T-helper 2 cell (primary cell): ENCODE measurements around the gene TMEM212.
A peak's percentile ranks its signal among the peaks of the same experiment; 100 is the strongest.
"Not testable (repeated sequence)": the region's sequence is repeated elsewhere in the genome, so short reads cannot be mapped to it uniquely, and the experiment has no call there.

Experiments used
- DNase-seq, 5 experiments: peaks; one replicate each; pipeline versions ENCODE4 v3.0.0 to v3.0.0-alpha.2; 2012 to 2022

The TMEM212 gene

DNA sequence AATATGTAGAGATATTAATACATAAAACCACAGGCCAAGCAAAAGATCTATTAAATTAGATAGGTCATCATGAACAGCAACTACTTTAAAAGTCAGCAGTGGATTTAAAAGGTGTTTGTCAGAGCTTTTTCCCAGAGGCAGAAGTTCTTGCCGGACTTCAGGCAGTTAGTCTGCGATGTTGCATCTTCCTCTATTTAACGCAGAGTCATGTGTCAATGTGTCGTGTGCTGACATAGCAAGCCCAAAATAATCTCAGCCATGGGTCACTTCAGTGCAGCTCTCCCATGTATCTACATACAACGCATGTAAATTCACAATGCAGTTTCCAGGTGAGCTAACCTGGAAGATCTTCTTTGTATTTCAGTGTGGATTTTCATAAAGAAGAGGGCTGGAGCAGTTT is 8.0 kb upstream of the TMEM212 start:
- DNase-seq: no peak

- DNase-seq: no peak
Observed at GRCh38 chr3:171835613-171836012, 7.5 kb upstream of the TMEM212 start.

DNA sequence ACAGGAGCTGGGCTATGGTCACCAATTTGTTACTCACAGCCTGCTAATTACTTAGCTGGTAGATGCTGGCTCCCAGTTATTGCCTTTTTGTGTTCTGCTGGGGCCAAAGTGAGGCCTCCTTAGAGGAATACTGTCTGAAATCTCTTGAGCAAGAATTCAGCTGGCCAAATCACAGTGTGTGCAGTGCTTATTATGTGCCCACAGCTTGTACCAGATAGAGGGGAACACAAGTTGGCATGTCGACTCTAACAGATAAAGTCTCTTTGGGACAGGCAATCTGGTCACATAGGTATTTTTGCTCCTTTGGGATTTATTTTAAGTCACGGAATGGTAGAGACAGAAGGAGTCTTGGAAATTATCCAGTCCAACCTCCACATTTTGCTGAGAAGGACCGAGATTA is 6.3 kb upstream of the TMEM212 start:
- no peak for DNase-seq

- DNase-seq: no peak
Observed at GRCh38 chr3:171837698-171838097, 5.5 kb upstream of the TMEM212 start.

- DNase-seq: no peak
Observed at GRCh38 chr3:171838218-171838720, 4.9 kb upstream of the TMEM212 start.

DNA sequence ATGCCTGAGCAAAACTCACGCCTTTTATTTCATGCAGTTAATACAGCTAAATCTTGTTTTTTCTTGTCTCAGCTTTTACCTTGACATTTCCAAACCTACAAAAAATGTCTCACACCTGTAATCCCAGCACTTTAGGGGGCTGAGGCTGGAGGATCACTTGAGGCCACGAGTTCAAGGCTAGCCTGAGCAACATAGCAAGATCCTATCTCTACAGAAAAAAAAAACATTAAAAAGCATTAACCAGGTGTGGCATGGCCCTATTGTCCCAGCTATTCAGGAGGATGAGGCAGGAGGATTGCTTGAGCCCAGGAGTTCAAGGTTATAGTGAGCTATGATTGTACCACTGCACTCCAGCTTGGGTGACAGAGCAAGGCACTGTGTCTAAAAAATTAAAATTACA is 3.9 kb upstream of the TMEM212 start:
- DNase-seq: no peak

DNA sequence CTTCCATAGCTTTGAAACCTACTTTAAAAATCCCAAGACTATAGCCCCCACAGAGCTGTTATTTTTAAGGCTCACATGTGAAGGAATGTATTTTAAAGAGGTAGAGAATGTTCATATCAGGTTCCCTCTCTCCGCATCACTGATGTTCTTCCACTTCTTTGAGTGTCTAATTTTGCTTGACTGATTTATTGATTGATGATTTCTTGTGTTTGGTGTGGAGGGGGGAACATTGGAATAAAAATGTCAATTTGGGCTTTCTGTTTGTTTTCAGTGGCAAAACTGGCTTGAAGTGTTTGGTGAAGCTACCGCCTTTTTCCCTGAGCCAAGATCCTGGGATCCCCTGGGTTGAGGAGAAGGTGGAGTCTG is 2.7 kb upstream of the TMEM212 start:
- DNase-seq: no peak

GRCh38 chr3:171840811-171841619 is 2.1 kb upstream of the TMEM212 start:
- no peak for DNase-seq

- no peak for DNase-seq
Observed at GRCh38 chr3:171841620-171842000, 1.5 kb upstream of the TMEM212 start.

DNA sequence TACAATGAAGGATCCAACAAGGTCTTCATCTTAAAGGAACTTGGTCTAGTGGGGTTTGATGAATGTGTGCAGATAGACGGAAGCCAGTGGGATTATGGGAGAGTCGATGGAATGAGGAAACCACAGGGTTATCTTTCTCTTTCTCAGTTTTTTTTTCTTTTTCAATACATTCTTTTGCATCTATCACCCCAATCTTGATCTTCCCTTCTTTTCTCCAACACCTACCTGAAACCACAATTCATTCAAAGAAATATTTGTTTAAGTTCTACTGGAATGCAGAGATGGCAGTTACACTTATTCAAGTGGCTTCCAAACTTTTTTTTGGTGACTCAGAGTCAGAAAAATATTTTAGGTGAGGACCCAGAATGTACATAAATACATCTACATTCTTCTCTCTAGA is 1.7 kb downstream of the TMEM212 start:
- no peak for DNase-seq

GRCh38 chr3:171845481-171846284 is 2.5 kb downstream of the TMEM212 start:
- DNase-seq: no peak

DNA sequence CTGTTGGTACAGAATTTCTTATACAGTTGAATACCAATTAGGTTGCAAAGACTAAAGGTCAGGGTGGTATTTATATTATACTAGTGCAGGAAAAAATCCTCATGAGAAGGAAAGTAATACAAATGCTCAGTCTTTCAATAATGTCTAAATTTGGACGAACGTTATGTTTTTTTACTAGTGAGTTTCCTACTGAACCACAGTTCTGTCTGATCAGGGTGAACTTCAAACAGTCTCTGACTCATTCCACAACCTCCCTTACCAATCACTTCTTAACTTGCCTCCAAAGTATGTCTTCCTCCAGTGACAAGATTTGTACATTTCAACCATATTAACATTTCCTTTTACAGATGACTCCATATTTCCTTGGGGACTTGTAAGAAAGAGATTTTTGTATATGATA is 3.4 kb downstream of the TMEM212 start:
- peak in 1 of 5 experiments; percentile 91 for DNase-seq

- DNase-seq: no peak
Observed at GRCh38 chr3:171847133-171847532, 4.0 kb downstream of the TMEM212 start.

GRCh38 chr3:171847595-171848259 is 4.6 kb downstream of the TMEM212 start:
- no peak for DNase-seq

DNA sequence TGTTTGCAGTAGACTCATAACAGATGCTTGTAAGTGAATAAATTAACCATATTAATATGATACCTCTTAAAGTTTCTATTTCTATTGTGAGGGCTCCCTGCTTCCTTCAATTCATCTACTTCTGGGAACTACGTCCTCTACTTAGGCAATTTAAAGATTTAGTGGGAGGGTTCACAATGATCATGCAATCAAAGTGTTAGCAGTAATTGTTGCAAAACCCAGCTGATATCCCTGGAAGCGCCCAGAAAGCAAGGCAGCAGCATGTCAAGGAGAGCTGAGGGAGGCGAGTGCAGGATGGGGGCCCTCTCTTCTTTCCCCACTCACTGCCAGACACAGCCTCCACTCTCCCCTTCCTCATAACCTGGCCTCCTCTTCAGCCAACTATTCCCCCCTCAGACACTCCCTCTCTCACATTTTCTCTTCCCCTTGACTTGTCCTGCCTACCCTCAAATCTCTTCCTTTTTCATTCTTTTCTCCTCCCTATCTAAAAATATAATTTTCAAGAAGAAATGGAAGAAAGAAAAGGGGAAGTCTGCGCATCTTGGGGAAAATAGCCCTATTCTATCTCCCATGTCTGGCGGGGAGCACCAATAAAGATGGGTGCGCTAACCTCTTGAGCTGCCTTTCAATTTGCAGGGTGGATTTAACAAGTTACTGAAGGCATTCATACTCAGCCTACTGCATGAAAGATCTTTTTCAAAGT is 6.6 kb downstream of the TMEM212 start:
- no peak for DNase-seq

DNA sequence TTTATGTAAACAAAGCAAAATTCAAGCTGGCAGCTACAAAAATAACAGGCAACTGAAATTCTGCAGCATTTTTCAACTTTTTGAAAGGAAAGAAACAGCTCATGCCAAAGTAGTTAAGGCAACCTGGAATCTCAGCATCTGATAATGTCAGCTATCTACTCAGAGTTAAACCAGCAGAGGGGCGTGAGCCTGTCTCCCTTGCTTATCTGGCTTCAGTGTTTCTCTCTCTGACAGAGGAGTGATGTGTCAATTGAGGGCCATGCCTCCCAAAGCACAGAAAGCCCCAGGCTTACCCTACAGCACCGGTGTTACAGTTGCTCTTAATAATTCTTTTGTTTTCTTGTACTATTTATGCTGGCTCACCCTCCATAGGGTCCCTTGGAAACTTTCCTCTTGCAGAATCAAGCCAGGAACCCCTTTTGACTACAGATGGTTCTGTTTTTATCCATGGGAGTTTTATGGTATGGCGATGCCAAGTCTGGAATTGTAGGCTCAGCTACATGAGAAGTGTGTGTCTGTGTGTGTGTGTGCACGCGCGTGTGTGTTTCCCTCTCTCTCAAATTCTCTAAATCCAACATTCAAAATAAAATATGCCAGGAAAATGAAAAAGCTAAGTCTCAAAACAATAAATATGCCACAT is 7.3 kb downstream of the TMEM212 start:
- no peak for DNase-seq

DNA sequence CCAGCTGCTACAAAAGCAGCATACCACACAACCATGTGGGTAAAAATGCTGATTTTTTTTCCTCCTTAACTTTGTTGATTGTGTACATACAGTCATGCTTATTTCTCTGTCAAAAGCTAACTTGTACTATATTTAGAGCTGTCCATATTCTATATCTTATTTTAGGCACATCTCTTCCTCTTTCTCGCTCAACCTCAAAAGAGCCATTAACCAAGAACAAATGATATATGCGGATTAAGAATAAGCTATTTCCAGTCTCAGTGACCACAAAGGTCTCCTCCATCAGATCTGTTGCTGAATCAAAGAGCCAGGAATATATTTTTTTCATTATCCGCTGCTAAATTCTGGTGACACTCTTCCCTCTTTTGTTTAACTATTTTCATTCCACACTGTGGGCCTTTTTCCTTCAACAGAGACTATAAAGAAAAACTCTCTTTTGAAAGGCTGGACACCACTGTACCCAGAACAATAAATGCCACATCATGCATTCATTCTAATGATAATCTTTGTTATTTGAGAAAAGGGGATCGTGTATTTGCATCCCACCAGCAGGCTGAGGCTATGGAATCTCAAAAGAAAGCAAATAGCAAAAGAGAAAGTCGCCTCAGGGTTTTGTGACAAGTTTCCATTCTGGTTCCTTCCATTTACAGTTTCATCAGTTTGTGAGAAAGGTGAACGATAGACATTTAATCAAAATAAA is 8.0 kb downstream of the TMEM212 start:
- DNase-seq: no peak

- no peak for DNase-seq
Observed at GRCh38 chr3:171851660-171852058, 8.5 kb downstream of the TMEM212 start.

DNA sequence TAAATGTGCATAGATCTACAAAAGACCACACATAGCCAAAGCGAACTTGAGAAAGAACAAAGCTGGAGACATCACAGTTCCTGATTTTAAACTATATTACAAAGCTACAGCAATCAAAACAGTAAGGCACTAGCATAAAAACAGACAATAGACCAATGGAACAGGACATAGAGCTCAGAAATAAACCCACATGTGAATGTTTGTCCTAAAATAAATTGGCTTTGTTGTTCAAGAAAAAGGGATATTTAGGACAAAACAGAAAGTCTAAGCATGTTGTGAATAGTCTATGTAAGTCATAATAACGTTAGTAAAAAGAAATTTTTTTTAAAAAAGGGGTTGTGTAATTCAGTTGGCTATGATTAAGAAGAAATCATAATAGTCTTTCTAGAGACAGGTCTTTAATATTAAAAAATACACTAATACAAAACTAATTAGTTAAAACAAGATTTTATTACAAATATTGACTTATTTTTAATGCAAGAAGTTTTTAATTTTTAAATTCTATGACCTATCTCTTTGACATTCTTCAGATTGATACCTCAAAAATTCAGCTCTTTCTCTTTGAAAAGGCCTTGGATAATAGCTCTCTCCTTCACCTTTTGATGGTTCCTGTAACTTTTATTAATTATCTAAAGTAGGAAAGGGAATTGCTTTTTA is 11.6 kb downstream of the TMEM212 start:
- no peak for DNase-seq

GRCh38 chr3:171858770-171859169 is 15.6 kb downstream of the TMEM212 start:
- DNase-seq: not testable (repeated sequence)
